ENCODE measurements around the gene CA5A. TPM values are rescaled to one million over a fixed set of nuclear protein-coding genes. Genes with fewer than 3 reads are reported as not detected.

The CA5A gene
- total and polyA plus RNA-seq, 2 of the 13 experiments (the other 11 are each of a cell fraction or from before 2014, with no cell fraction given) = 66.8 to 106 TPM

DNA sequence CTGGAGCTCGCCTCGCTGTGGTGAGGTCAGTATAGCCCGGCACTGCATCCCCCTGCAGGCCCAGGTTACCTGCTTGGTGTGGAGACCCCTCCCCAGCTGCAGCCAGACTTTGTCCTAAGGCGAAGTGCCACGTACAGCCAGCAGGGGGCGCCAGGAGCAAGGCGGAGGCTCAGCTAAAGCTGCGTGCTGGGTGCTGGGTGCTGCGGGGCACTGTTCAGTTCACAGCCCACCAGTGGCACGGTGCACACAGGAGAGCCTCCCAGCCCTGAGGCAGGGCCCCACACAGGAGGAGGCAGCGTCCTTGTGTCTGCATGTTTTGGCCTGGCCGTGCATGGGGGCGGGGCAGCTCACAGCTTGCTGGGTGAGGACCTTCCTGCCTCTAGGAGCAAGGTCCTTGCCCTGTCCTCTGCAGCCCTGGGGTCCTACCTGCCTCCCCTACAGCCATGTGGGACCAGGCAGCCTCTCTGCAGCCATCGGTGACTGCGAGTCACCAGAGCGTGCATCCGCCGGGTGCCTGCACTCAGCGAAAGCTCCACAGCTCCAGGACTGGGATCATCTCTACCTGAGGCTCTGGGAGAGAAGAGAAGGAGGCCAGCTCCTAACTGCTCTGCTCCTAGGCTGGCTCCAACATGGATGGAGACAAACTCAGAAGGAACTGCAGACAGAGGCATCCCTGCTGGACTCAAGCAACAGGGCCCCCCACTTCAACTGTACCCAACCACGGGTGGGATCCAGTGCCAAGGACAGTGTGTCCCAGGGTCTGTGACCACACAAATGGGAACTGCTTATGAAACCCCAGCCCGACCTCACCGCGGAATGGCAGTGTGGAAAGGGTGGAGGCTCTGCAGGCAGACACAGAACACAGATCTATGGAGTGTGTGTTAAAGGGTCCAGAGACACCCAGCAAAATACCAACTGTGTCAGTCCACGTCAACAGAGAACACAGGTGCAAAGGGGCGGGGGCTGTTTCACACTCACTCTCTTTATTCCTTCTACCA is 86.0 kb downstream of the CA5A start (continued):
- TF ChIP-seq KMT2A (CRISPR knock-in tag; IDR thresholded peaks at IDR 0.05) = peak; percentile 94
- no peak for TF ChIP-seq ZFP37 (CRISPR knock-in tag; IDR thresholded peaks at IDR 0.05; ENCODE audit: borderline replicate concordance)
- TF ChIP-seq SMAD1 (CRISPR knock-in tag; IDR thresholded peaks at IDR 0.05; ENCODE audit: borderline replicate concordance, low read depth) = peak; percentile 72; the same call in 1 of the 2 replicates
- TF ChIP-seq, protein P1, sequence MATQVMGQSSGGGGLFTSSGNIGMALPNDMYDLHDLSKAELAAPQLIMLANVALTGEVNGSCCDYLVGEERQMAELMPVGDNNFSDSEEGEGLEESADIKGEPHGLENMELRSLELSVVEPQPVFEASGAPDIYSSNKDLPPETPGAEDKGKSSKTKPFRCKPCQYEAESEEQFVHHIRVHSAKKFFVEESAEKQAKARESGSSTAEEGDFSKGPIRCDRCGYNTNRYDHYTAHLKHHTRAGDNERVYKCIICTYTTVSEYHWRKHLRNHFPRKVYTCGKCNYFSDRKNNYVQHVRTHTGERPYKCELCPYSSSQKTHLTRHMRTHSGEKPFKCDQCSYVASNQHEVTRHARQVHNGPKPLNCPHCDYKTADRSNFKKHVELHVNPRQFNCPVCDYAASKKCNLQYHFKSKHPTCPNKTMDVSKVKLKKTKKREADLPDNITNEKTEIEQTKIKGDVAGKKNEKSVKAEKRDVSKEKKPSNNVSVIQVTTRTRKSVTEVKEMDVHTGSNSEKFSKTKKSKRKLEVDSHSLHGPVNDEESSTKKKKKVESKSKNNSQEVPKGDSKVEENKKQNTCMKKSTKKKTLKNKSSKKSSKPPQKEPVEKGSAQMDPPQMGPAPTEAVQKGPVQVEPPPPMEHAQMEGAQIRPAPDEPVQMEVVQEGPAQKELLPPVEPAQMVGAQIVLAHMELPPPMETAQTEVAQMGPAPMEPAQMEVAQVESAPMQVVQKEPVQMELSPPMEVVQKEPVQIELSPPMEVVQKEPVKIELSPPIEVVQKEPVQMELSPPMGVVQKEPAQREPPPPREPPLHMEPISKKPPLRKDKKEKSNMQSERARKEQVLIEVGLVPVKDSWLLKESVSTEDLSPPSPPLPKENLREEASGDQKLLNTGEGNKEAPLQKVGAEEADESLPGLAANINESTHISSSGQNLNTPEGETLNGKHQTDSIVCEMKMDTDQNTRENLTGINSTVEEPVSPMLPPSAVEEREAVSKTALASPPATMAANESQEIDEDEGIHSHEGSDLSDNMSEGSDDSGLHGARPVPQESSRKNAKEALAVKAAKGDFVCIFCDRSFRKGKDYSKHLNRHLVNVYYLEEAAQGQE (IDR thresholded peaks at IDR 0.05; ENCODE audit: borderline replicate concordance in 1 of 2, low read depth in 1 of 2, low read length in 2 of 2) = no peak; a peak in 1 of 4 replicates
- TF ChIP-seq, protein P2, sequence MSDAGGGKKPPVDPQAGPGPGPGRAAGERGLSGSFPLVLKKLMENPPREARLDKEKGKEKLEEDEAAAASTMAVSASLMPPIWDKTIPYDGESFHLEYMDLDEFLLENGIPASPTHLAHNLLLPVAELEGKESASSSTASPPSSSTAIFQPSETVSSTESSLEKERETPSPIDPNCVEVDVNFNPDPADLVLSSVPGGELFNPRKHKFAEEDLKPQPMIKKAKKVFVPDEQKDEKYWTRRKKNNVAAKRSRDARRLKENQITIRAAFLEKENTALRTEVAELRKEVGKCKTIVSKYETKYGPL (CRISPR knock-in tag; IDR thresholded peaks at IDR 0.05) = no peak
- no peak for TF ChIP-seq PRPF4 (IDR thresholded peaks at IDR 0.05; ENCODE audit: low read depth, low read length, poor library complexity, severe bottlenecking)
- TF ChIP-seq ZNF180 (CRISPR knock-in tag; IDR thresholded peaks at IDR 0.05; ENCODE audit: borderline replicate concordance, low read depth) = no peak
- TF ChIP-seq MZF1 (CRISPR knock-in tag; IDR thresholded peaks at IDR 0.05; ENCODE audit: borderline replicate concordance) = 0 out of 2 replicates have a peak, but pooled peaks have one; percentile 83
- peak; percentile 66; the same call in 1 of the 2 replicates for TF ChIP-seq ZNF563 (CRISPR knock-in tag; IDR thresholded peaks at IDR 0.05)
- peak; percentile 25; the same call in 1 of the 2 replicates for TF ChIP-seq KDM4B (CRISPR knock-in tag; IDR thresholded peaks at IDR 0.05)
- peak; percentile 83 for TF ChIP-seq AGO1 (IDR thresholded peaks at IDR 0.05; ENCODE audit: low read depth, low read length, poor library complexity, severe bottlenecking)
- TF ChIP-seq KLF11 (CRISPR knock-in tag; IDR thresholded peaks at IDR 0.05) = peak; percentile 61; the same call in 1 of the 2 replicates
- TF ChIP-seq, protein P3, sequence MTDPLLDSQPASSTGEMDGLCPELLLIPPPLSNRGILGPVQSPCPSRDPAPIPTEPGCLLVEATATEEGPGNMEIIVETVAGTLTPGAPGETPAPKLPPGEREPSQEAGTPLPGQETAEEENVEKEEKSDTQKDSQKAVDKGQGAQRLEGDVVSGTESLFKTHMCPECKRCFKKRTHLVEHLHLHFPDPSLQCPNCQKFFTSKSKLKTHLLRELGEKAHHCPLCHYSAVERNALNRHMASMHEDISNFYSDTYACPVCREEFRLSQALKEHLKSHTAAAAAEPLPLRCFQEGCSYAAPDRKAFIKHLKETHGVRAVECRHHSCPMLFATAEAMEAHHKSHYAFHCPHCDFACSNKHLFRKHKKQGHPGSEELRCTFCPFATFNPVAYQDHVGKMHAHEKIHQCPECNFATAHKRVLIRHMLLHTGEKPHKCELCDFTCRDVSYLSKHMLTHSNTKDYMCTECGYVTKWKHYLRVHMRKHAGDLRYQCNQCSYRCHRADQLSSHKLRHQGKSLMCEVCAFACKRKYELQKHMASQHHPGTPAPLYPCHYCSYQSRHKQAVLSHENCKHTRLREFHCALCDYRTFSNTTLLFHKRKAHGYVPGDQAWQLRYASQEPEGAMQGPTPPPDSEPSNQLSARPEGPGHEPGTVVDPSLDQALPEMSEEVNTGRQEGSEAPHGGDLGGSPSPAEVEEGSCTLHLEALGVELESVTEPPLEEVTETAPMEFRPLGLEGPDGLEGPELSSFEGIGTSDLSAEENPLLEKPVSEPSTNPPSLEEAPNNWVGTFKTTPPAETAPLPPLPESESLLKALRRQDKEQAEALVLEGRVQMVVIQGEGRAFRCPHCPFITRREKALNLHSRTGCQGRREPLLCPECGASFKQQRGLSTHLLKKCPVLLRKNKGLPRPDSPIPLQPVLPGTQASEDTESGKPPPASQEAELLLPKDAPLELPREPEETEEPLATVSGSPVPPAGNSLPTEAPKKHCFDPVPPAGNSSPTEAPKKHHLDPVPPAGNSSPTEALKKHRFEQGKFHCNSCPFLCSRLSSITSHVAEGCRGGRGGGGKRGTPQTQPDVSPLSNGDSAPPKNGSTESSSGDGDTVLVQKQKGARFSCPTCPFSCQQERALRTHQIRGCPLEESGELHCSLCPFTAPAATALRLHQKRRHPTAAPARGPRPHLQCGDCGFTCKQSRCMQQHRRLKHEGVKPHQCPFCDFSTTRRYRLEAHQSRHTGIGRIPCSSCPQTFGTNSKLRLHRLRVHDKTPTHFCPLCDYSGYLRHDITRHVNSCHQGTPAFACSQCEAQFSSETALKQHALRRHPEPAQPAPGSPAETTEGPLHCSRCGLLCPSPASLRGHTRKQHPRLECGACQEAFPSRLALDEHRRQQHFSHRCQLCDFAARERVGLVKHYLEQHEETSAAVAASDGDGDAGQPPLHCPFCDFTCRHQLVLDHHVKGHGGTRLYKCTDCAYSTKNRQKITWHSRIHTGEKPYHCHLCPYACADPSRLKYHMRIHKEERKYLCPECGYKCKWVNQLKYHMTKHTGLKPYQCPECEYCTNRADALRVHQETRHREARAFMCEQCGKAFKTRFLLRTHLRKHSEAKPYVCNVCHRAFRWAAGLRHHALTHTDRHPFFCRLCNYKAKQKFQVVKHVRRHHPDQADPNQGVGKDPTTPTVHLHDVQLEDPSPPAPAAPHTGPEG (CRISPR knock-in tag; IDR thresholded peaks at IDR 0.05) = no peak; the same call in 1 of the 2 replicates
- peak; percentile 80 for TF ChIP-seq KDM5B (CRISPR knock-in tag; IDR thresholded peaks at IDR 0.05; ENCODE audit: borderline replicate concordance)
- peak; percentile 97 for TF ChIP-seq ZNF772 (CRISPR knock-in tag; IDR thresholded peaks at IDR 0.05)
- no peak for TF ChIP-seq SMARCE1 (IDR thresholded peaks at IDR 0.05; ENCODE audit: borderline replicate concordance)
- no peak for TF ChIP-seq HHEX (CRISPR knock-in tag; IDR thresholded peaks at IDR 0.05)
- TF ChIP-seq ZNF446 (CRISPR knock-in tag; IDR thresholded peaks at IDR 0.05) = no peak
